Dermis microvascular lymphatic vessel endothelial cell (primary cell): ENCODE measurements around the gene SMCR8. TPM values are rescaled to one million over a fixed set of nuclear protein-coding genes. Genes with fewer than 3 reads are reported as not detected.
"Not testable (repeated sequence)": the region's sequence is repeated elsewhere in the genome, so short reads cannot be mapped to it uniquely, and the experiment has no call there.

Source experiments
- DNase-seq, 2 donors: peaks; one replicate each; pipeline versions ENCODE4 v3.0.0 to v3.0.0-alpha.2; 2010; ENCODE audit warnings: low read depth in 2 of 2
- total RNA-seq: library from RNA; depleted of rRNA; stranded (reverse); fragments of >200 nt; gene quantifications from 2 replicates; pipeline ENCODE4 v1.2.1, GENCODE V29; 2014

SMCR8 gene, protein sequence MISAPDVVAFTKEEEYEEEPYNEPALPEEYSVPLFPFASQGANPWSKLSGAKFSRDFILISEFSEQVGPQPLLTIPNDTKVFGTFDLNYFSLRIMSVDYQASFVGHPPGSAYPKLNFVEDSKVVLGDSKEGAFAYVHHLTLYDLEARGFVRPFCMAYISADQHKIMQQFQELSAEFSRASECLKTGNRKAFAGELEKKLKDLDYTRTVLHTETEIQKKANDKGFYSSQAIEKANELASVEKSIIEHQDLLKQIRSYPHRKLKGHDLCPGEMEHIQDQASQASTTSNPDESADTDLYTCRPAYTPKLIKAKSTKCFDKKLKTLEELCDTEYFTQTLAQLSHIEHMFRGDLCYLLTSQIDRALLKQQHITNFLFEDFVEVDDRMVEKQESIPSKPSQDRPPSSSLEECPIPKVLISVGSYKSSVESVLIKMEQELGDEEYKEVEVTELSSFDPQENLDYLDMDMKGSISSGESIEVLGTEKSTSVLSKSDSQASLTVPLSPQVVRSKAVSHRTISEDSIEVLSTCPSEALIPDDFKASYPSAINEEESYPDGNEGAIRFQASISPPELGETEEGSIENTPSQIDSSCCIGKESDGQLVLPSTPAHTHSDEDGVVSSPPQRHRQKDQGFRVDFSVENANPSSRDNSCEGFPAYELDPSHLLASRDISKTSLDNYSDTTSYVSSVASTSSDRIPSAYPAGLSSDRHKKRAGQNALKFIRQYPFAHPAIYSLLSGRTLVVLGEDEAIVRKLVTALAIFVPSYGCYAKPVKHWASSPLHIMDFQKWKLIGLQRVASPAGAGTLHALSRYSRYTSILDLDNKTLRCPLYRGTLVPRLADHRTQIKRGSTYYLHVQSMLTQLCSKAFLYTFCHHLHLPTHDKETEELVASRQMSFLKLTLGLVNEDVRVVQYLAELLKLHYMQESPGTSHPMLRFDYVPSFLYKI
- total RNA-seq: 11.4 and 18.5 TPM in 2 replicates

DNA sequence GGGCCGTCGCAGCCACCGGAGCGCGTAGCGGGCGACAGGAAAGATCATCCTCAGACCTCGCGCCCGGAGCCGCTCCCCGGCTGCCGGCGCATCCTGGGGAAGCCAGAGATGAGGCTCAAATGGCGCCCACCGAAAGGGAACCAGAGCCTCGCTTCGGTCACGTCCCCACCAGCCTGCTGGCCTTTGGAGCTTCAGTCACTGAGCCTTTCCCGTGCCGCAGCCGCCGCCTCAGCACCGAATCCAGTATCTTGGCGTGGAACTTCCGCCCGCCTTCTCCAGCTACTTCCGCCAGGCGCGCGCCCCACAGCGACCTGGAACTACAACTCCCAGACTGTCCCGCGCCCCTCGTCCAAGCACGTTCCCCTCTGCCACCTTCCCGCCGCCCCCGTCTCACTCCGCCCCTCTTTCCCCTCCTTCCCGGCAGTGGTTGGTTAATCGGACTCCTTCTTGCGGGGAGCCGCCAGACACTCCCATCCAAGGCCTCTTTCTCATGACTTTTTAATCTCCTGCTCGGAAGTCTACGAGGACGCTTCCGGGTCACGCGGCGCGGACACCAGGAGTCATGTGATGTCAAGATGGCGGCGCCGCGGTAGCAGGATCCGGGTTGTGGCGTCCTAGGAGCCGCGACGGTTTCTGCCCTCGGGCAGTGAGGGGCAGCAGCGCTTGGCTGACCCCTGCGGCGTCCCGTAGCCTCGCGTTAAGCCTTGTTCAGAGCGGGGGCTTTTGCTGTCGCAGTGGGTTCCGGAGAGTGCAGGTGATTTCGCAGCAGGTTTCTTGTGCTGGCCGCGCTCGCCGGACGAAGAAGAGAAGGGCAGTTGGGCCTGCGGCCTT lies at the start of gene SMCR8, which contains the start of gene TOP3A:
TSS of gene SMCR8 (plus strand) at position 563 of the 831 bp plus-strand sequence. CDS start 497 bp downstream, outside the sequence.
TSS of gene TOP3A (minus strand) at position 264 of the 831 bp plus-strand sequence. CDS start at position 48, 216 bp downstream.
- peak; percentile 73 to 97 for DNase-seq

DNA sequence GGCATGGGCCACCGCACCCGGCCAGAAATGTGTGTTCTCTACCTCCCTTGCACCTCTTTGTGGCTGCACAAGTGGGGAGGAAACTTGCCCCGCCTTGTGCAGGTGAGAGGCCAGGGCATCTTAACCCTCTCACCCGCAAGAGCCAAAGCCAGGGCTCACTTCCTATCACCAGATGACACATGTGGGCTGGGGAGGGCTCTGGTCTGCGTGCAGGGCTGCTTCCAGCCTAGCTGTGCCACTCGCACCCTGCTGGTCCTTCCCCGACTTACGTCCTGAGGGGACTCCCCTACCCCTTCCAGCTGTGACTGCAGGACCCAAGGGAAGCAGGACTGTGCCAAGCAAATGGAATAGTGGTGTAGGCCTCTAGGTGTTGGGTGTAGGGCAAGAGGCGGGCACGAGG lies 47.7 kb upstream of the SMCR8 start:
- no peak for DNase-seq

DNA sequence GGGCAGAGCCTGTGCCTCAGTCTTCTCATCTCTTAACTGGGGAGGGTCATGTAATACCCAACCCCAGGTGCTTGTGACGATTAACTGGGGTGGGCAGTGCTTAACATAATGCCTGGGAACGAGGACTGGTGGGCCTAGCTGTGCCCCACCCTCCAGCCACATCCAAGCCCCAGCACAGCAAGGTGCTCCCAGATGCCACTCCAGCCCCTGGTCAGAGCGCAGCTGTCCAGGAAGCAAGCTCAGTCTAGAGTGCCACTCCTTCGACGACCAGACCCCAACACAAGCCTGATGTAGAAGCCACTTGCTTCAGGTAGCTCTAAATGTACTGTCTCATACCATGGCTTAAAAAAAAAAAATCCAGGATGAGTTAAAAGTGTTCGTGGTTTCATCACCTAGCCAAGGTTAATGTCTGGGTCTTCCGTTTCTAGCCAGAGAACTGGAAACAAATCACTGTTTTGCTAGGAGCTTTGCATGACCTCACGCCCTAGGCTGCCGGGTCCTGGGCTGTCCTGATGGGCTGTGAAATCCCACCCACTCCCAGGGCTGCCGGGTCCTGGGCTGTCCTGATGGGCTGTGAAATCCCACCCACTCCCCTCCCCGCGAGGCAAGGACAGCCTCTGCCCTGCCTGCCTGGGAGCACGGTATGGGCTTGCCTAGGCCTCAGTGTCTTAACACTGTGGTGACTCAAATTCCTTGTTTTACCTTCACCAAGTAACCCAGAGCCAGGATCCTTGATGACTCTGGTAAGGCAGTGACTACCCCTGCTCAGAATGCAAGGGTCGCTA lies 47.0 kb upstream of the SMCR8 start:
- peak in 1 of 2 donors; percentile 59 for DNase-seq

DNA sequence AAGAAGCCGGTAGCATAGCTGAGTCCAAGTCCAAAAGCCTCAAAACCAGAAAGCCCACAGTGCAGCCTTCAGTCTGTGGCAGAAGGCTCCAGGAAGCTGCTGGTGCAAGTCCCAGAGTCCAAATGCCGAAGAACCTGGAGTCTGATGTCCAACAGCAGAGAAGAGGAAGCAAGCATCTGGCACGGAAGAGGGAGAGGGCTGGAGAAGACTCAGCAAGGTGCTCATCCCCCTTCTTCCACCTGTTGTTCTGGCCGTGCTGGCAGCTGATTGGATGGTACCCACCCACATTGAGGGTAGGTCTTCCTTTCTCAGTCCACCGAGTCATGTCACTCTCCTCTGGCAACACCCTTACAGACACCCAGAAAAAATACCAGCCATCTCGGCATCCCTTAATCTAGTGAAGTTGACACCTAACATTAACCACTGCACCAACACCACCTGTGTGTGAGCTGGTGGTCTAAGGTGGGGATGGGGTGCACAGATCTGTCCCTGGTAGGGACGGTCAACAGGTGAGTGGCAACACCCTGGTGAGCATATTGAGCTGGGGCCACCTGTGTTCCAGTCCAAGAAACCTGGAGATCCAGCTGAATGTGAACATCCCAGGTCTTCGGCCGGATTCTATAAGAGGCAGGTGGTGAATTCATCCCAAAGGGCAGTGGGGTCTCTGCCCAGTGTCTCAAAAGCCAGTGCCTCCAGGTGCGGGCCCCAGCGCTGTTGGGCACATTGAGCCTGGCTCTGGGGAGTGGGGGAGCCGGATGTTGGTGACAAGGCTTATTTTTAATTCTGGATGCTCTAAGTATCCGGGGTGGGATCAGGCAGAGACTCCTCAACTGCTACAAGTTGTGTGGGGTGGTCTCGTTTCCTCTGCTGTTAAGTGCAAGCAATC lies 44.8 kb upstream of the SMCR8 start:
- no peak for DNase-seq

DNA sequence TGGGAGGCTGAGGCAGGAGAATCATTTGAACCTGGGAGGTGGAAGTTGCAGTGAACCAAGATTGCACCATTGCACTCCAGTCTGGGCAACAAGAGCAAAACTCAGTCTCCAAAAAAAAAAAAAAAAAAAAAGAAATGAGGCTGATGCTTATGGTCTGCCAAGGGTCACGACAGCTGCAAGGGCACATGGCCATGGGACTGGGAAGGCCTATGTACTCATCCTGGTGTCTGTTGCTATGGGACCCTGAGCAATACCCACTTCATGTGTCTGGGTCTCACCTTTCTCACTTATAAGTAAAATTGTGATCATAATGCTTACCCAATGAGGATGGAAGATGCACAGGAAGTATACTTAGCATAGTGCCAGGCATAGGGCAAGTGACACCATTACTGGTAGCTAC lies 38.0 kb upstream of the SMCR8 start:
- DNase-seq: no peak

DNA sequence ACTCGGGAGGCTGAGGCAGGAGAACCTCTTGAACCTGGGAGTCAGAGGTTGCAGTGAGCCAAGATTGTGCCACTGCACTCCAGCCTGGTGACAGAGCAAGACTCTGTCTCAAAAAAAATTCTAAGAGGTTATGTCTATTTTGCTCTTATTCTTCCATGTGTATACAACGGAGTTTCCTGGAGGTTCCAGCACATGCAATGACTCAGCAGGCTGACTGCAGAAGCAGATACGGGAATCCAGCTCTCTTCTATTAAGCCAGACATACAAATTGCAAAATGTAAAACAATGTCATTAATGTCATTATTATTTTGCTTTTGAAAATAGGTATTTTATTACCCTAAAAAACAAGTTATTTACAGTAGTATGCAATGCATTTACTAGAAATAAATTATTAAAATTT lies 36.2 kb upstream of the SMCR8 start:
- no peak for DNase-seq

DNA sequence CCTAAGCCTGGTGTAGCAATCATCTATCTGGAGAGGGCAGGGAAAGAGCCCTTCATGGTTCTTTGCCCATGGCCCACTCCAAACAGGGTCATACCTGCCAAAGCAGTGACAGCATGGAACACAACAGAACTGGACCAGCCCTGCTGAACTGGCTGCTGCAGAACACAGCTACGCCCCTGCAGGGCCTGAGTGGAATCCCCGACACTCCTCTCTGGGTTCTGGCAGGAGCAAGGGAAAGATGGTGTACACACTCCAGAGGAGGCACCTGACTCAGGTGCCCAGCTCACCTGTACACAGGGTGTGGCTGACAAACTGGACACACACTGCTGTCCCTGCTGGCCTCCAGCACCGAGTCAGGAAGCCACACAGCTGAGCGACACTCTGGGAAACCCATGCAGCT lies 34.8 kb upstream of the SMCR8 start:
- DNase-seq: no peak

DNA sequence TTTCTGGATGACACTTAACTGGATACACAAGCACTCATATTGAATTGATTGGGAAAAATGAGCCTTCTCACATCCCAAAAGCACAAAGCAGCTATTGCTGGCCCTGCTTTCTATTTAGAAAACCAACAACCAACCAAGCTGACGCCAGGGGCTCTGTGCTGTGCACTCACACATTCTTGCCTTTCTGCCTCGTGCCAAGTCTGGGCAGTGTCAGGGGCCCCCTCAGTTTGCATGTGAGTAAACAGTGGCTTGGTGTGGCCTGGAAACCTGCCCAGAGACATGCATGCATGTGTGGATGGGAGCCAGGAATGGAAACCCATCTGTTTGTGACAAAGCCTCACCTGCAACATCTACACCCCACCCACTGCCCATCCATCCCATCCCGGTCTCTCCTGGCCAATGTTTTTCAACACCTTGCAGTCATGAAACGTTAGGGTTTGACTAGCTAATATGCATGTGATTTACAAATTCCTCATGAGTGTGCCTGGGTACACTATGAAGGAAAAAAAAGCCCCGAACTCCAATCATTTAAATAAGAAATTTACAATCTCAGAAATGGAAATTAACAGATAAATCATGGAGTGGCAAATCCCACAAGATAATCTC lies 34.2 kb upstream of the SMCR8 start:
- DNase-seq: no peak

DNA sequence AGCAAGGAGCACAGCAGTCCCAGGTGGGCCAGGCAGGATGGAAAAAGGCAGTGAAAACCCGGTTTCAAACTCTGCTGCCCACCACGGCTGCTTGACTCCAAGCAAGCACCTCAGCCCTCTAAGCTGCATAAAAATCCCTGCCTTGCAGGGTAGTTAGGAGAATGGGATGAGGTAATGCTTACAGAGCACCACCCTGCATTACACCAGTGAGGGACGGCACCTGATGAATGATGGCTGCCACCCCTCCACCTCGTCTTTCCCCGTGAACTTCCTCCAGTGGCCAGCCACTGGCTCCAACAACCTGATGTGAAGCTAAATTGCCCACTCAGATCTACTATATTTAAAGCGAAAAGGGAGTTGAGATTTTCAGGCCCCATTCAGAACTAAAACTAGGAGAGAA lies 33.3 kb upstream of the SMCR8 start:
- no peak for DNase-seq

DNA sequence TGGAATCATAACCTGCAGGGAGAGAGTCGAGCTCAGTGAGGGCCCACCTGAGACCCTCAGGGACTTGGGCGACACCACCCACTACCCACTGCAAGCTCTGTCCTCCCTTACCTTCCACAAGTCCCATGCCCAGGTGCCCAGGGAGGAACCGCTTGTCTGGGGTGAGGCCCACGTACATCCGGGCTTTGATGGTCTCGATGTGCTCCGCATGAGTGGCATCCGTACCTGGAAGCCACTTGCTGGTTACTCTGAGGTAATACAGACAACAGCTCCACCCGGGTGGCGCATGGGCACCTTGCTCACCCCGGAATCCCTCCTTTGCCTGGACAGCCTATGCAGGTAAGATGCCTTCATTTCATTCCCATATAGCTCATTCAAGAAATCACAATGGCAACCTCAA lies 29.8 kb upstream of the SMCR8 start:
- no peak for DNase-seq

DNA sequence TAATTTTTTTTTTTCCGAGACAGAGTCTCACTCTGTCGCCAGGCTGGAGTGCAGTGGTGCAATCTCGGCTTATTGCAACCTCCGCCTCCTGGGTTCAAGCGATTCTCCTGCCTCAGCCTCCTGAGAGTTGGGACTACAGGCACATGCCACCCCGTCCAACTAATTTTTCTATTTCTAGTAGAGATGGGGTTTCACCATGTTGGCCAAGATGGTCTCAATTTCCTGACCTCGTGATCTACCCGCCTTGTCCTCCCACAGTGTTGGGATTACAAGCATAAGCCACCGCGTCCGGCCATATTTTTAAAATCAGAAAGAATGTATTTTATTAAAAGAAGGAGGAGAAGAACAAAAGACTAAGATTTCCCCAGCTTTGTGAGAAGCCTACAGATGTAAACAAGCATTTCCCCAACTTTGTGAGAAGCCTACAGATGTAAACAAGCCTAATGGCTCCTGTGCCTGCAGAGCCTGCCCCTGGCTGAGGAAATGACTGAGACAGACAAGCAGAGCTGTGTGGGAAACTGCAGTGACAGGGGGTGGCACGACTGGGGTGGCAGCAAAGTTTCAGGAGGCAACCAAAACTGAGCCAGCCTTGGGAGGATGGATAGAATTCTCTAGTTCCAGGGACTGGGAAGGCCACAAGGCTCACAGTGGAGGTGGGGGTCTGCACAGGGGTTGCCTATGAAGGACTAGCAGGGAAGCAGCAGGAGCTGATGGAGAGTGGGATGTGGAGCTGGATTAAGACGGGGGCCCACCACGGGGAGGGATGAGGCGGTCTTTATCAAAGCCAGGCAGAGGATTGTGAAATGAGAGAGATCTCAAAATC lies 23.2 kb upstream of the SMCR8 start:
- DNase-seq: no peak

DNA sequence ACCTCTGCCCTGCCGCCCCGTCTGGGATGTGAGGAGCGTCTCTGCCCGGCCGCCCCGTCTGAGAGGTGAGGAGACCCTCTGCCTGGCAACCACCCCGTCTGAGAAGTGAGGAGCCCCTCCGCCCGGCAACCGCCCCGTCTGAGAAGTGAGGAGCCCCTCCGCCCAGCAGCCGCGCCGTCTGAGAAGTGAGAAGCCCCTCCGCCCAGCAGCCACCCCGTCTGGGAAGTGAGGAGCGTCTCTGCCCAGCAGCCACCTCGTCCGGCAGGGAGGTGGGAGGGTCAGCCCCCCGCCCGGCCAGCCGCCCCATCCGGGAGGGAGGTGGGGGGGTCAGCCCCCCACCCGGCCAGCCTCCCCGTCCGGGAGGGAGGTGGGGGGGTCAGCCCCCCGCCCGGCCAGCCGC lies 17.0 kb upstream of the SMCR8 start:
- not testable (repeated sequence) for DNase-seq

DNA sequence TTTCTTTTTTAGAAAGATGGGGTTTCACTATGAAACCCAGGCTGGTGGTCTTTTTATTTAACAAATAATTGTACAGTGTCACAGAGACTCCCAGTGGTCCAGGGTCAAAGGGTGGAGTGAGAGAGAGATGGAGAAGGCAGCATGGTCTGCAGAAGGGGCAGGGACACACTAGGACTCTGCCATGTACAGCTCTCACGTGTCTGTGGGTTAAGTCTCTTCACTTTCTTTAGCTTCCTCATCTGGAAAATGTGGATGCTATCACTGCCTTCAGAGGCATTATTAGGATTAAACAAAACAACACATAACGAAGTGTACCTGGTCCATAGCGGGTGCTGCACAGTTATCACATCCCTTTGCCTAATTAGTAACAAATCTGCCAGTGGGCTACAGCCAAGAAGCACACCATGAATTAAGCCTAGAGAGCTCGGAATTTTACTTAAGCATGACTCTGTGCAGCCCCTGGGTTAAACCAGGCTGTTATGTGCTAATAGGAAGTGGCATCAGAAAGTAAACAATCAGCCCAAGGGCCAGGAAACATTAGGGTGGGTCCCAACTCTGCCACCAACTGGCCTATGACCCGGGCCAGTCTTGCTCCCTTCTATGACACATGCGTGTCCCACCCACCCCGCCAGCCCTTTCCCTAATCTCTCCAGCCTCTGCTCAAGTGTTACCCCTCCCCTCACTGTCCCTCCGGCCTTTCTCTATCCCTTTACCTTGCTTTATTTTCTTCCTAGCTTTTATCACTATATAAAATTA lies 14.2 kb upstream of the SMCR8 start:
- peak in 1 of 2 donors; percentile 55 for DNase-seq

DNA sequence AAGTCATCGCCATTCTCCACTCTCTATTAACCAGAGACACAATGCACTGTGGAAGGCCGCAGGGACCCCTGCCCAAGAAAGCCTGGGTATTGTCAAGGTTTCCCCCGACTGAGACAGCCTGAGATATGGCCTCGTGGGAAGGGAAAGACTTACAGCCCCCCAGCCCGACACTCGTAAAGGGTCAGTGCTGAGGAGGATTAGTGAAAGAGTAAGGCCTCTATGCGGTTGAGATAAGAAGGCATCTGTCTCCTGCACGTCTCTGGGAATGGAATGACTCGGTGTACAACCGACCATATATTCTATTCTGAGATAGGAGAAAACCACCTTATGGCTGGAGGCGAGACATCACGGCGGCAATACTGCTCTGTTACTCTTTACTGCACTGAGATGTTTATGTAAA lies 11.9 kb upstream of the SMCR8 start:
- not testable (repeated sequence) for DNase-seq

DNA sequence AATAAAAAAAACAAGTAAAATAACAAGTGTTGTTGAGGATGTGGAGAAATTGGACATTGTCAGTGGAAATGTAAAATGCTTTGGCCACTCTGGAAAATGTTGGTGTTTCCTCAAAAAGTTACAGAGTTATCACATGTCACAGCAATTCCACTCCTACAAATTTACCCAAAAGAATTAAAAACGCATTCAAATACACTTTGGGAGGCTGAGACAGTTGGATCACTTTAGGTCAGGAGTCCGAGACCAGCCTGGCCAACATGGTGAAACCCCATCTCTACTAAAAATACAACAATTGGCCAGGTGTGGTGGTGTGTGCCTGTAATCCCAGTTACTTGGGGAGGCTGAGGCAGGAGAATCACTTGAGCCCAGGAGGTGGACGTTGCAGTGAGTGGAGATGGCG lies 5.9 kb upstream of the SMCR8 start:
- DNase-seq: no peak

DNA sequence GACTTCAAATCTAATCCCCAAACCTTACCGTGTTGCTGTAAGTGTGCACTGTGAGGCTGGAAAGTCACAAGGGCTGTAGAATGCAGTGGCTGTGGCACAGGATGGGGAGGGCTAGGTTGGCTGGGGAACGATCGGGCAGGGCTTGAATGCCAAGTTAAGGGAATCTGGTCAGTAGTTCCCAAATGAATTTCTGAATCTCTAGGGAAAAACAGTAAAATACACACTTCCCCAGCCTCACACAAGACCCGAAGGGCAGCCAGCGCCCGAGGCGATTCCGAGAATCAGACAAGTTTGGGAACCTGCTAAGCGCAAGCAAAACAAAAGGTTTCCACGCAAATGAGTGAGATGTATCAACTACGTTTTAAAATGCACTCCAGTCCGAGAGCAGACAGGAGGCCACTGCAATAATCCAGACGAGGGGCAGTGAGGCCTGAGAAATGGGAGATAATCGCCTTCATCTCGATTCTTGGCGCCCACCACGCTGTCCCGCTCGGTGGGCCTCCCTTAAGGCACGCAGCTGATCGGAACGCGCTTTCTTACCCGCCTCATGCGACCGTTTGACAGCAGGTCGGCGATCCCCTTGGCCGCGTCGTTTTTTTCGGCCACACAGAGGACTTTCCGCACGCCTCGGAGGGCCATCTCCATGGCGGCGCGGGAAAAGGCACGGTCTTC lies 898 bp upstream of the SMCR8 start:
- peak in 1 of 2 donors; percentile 34 for DNase-seq

DNA sequence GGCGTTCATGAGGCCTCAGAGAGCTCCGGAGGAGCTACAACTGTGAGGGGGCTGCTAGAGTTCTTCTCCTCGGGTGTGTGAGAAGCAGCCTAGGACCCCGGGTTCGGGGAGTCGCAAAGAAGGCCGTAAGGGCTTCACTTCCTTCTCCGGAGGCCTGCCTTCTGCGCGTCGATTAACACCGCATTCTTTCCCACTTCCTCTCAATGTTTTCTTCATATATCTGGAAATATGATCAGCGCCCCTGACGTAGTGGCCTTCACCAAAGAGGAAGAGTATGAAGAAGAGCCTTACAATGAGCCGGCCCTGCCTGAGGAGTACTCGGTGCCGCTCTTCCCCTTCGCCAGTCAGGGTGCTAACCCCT lies 449 bp downstream of the SMCR8 start:
- peak in 1 of 2 donors; percentile 44 for DNase-seq
